HG03060 (cell line): ENCODE measurements around the gene LYPLAL1.
"Not testable (repeated sequence)": the region's sequence is repeated elsewhere in the genome, so short reads cannot be mapped to it uniquely, and the experiment has no call there.

Experiments used
- ATAC-seq: cut with Tn5 transposase; IDR thresholded peaks from one replicate; pipeline ENCODE4 v1.9.1; 2021; ENCODE audit warnings: low read depth, moderate number of reproducible peaks; ENCODE audit not compliant: unreplicated experiment

LYPLAL1 gene

DNA sequence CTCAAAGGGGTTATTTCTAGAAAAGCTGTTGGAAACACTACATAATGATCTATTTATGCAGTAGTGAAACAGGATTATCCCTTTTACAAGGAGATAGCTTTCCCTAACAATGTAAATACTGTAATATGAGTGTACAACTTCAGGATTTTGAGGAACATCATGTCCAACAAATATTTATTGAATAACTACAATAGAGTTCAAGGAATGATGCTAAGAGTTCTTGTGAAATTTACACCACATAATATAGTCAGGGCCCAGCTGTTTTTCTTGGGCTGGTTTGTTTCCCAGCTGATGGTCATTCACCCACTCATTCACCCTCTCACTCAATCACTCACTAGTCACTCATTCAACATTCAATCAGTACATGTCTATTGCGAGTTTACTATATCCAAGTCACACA, 12.3 kb upstream of the LYPLAL1 start:
- ATAC-seq, result no peak

DNA sequence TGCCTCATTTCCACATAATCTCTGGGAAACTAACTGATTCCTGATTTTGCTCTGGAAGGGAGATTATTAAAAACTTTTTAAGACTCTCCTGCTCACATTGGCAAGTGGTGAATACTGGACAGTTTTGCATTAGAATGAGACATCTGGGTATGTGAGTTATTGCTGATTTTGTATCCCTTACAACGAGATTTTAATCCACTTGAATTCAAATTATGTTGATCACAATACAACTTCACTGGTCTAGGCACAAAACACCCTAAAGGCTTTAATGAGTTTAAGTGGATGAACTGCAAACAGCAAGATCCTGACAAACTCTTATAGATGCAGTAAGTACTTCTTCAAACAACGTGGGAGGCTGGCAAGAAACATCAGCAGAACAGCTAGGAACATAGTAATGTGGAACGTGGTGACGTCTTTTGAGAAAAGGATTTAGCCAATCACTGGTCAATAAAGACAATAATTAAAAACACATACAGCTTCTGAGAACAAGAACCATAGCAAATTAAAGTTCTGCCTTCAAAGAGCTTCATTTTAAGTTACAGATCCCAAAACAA, 10.2 kb upstream of the LYPLAL1 start:
- ATAC-seq, result no peak

- ATAC-seq, result no peak
Measured at GRCh38 chr1:219171192-219171935, 2.3 kb upstream of the LYPLAL1 start.

GRCh38 chr1:219172821-219173220, 857 bp upstream of the LYPLAL1 start:
- no peak for ATAC-seq

DNA sequence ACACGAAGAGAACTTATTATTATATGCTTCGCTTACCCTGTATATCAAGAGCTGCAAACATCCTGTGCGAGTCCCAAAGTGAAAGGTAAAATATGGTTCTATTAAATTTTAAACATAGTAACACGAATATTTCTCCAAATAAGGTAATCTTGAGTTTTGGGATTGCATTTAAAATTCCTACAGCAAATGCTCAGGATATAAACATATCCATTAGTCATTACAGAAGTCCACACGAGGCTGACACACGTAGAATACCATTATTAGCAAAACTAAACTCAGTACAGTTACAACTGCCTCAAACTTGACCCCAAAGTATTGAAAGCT, 282 bp upstream of the LYPLAL1 start:
- ATAC-seq, result peak; percentile 1

GRCh38 chr1:219174460-219175211, 958 bp downstream of the LYPLAL1 start:
- peak; percentile 22 for ATAC-seq

- ATAC-seq, result peak; percentile 2
Measured at GRCh38 chr1:219175212-219175564, 1.5 kb downstream of the LYPLAL1 start.

GRCh38 chr1:219176168-219176567, 2.5 kb downstream of the LYPLAL1 start:
- ATAC-seq, result no peak

DNA sequence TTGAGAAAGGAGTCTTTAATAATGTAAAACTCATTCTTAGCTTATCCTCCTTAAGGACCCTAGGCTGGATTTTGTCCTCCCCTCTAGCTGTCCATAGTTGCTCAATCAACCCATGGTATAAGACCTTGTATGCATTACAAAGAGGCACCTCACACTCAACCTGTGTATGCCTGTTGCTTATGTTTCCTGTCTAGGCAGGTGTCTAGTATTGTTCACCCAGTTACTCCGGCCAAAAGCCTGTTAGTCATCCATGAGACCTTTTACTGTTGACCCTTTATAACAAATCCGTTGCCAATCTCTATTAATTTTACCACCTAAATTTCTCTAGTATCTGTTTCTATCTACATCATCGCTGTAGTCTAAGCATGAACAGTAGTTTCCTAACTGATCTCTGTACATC, 3.7 kb downstream of the LYPLAL1 start:
- ATAC-seq, result no peak

DNA sequence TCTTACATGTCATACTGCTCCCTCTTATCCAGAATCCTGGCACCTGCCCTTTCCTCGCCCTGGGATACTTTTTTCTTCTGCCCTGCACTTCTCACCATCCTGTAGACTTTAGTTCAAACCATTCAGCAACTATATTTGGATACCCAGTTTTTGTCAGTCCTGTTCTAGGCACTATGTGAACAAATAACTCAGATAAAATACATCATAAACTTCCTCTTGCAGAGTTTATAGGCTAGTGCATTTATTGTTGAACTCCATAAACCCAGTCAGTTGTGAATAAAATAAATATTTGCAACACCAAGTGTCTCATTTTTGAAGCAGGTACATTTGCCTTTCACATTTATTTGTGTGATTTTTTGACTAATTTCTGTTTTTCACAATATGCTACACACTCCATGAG, 4.3 kb downstream of the LYPLAL1 start:
- ATAC-seq, result no peak

DNA sequence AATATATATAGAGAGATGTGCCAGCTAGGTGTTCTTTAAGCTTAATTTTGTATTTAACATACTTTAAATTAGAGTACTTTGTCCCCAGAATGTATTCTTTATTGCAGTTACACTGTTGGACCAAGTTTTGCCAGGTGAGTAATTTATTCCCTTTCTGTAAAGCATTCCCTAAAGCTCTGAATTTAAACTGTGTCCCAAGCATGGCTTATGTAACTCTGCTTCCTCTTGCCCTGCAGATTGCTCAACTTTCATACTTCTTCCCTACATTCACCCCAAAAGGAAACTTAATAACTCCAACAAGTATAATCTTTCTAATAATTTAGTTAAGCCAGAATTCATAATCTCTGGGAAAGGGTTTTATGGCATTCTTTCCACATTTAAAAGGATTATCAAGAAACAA, 5.6 kb downstream of the LYPLAL1 start:
- ATAC-seq, result no peak

GRCh38 chr1:219184337-219184736, 10.7 kb downstream of the LYPLAL1 start:
- no peak for ATAC-seq

GRCh38 chr1:219185486-219186117, 11.9 kb downstream of the LYPLAL1 start:
- no peak for ATAC-seq

GRCh38 chr1:219188331-219188803, 14.7 kb downstream of the LYPLAL1 start:
- ATAC-seq, result peak; percentile 26

DNA sequence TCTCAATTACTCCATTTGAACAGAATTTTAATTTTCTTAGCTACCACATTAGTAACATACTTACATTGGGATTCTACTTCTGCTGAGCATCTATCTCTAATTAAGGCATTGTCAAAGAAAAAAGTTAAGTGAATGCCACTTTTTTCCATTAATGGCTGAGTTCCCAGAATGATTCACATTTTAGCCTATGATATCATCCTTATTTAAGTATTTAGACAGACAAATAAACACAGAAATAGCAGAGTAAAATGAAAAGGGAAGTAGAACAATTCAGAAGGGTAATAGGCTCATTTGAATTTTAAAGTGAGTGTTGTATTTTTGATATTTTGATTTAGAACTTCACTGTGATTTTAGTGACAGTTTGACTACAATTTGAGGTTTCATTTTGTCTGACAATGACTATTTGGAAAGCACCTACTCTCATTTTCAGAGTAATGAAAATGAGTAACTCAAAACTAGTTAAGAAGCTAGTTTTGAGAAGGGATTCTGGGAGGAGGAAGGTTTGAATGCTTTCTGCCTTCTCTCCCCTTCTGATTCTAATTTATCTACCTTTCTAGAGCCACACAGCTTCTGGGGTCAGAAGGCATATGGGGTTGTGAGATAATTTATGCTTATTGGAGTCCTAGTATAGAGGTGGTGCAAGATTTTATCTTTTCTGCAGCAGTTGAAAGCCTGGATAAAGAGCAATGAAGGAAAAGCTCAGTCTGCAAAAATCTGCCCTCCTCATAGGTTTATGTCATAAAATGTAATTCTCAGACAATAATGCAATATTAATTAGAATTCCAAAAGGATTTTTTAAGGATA, 15.5 kb downstream of the LYPLAL1 start:
- ATAC-seq, result peak; percentile 78

DNA sequence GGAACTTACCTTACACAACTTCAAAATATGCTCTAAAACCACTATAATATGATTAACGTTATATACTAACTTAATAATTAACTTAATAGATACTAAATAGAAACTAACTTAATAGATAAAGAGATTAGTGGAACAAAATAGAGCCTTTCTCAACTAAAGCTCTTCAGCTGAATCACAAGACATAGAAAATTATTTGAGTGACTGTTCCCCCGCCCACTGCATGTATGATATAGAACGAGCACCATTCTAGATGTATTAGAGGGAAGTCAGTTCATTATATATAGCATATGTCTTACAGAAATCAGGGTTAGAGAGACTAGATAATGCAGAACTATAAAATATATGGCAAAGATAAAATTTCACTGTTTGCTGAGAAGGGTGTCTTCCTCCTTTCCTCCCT, 16.3 kb downstream of the LYPLAL1 start:
- ATAC-seq, result no peak

DNA sequence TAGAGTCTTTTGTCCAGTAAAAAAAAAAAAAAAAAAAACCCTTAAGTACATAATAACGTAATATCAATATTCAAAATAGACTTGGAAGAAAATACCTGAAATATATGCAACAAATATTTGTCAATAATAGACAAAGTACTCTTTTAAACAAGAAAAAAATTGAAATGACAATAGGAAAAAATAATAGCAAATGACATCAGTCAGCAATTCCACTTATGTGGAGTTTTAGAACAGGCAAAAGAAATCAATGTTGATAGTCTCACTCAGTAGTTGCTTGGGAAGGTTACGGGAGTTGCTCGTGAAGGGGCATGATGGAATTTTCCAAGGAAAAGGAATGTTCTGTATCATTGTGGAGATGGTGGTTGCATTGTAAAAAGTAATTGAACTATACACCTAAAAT, 16.9 kb downstream of the LYPLAL1 start:
- ATAC-seq, result no peak

GRCh38 chr1:219195833-219196232, 22.2 kb downstream of the LYPLAL1 start:
- ATAC-seq, result not testable (repeated sequence)

- no peak for ATAC-seq
Measured at GRCh38 chr1:219201656-219202055, 28.0 kb downstream of the LYPLAL1 start.

- ATAC-seq, result no peak
Measured at GRCh38 chr1:219202567-219202966, 28.9 kb downstream of the LYPLAL1 start.

- ATAC-seq, result no peak
Measured at GRCh38 chr1:219206350-219206749, 32.7 kb downstream of the LYPLAL1 start.
